Medulla oblongata (tissue), 1 donor: ENCODE measurements around the gene PPP1R1B.

Experiments used
- DNase-seq: peaks from one replicate; pipeline ENCODE4 v3.0.0-alpha.2; 2015; ENCODE audit errors: extremely low spot score

The PPP1R1B gene

GRCh38 chr17:39683295-39683939, 56.7 kb downstream of the PPP1R1B start:
- DNase-seq, result no peak

- DNase-seq, result no peak
Measured at GRCh38 chr17:39684369-39685192, 57.8 kb downstream of the PPP1R1B start.
